DMS114 treated with DMSO at 0.1 percent for 48 hours (cell line): ENCODE measurements around the gene KRT15.

Source experiments
- DNase-seq: peaks from one replicate; lab custom pipeline; 2025; ENCODE audit not compliant: unreplicated experiment; lab: John Stamatoyannopoulos, UW

The KRT15 gene

DNA sequence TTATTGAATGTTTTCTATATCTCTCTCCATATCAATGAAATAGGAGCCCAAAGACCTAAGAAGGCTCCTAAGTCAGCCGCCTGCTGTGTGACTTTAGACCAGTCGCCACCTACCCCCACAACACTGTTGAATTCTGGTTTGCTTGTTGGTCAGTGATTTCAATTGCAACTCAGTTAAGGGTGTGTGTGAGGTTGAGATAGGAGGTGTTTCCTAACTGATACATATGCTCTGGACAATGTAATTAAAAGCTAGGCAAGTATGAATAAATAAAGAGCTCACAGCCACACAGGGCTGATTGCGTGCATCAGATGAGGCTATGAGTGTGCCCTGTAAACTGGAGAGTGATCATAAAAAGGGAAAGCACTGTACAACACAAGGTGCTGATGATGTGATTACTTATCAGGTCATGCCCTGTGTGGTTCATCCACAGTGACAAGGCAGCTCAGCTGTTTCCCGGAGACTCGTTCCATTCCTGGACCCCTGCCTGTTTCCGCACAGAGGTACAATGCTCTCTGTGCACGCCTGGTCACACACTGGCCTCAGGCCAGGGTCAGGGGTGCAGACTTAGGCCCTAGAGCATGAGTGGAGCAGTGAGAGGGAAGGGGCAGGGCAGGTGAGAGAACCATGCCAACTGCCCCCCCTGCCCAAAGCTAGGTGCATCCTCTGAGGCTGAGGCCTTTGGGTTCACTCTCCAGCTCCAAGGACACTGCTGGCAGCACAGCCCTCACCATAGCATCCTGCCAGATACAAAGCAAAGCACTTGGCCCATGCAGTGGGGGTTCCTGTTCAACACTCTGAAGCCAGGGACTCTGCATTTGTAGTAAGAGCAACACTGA is 34.5 kb downstream of the KRT15 start:
- DNase-seq = no peak

DNA sequence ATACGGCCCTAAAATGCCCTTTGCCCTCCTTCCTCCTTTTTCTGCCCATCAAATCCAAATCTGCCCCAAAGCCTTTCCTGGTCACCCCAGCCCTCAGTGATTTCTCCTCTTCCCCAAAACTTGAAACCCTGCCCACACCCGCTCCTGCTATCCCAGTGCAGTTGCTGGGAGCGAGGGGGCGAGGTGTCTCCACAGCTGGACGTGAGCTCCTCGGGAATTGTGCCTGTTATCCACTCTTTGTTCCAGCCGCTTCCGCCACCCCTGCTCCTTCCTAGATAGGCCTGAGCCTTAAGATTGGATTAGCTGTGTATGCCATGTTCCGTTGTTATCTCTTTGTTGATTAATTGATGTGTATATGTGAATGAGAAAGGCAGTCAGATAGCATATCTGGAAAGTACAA is 35.2 kb downstream of the KRT15 start:
- no peak for DNase-seq

DNA sequence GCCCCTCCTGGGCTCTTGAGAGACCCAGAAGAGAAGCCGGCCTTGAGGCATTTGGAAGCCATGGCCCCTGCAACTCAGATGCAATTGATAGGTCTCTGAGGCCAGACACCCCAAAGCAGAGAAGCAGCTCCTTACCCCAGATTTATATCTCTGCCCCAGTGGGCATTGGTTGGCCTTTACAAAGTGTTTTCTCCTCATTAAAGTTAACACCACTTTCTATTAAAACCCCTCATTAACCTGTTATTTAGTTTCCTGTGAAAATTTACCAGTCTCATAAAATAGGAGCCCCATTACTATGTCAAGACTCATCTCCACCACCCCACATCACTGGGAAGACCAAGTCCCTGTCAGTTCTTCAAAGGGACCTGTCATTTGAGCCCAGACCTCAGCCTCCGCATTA is 37.7 kb downstream of the KRT15 start, which contains the start of gene KRT35:
KRT35 (minus strand) TSS at position 116 of the 400 bp plus-strand sequence; CDS start at position 62, 54 bp downstream.
- no peak for DNase-seq

DNA sequence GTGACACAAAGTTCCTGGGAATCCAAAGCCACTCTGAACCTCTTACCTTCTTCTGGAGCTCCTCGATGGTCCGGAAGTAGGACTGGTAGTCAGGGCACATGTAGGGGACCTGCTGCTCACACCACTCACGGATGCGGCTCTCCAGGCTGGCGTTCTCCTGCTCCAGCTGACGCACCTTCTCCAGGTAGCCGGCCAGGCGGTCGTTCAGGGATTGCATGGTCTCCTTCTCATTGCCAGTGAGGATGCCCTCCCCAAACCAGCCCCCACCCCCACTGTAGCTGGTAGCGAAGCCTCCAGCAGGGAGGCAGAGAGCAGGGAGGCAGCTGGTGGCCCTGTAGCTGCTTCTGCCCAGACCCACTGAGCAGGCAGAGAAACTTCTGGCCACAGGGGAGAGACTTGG is 38.1 kb downstream of the KRT15 start:
- no peak for DNase-seq

- DNase-seq = no peak
Observed at GRCh38 chr17:41480136-41480535, 38.6 kb downstream of the KRT15 start.

- no peak for DNase-seq
Observed at GRCh38 chr17:41478237-41478636, 40.5 kb downstream of the KRT15 start.

- no peak for DNase-seq
Observed at GRCh38 chr17:41476866-41477815, 41.5 kb downstream of the KRT15 start.

GRCh38 chr17:41475421-41475820 is 43.3 kb downstream of the KRT15 start:
- no peak for DNase-seq

- DNase-seq = no peak
Observed at GRCh38 chr17:41474863-41475262, 43.8 kb downstream of the KRT15 start.

DNA sequence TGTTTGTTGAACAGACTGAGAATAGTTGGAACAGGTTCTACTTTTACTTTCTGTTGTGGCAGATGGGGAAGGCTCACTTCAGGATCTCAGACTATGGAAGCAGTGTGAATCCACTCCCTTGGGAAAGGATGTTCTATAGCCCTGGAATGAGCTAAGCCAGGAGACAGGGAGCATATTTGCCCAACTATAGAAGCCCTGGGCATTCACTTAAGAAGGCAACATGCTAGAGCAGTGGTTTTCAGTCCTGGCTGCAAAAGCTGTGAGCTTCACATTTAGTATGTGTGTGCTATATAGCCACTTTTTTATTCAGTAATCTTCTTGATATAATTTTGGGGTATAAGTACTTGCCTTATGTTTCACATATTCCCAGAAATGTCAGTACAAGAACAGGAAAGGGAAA is 50.3 kb downstream of the KRT15 start:
- DNase-seq = no peak

GRCh38 chr17:41467561-41467960 is 51.1 kb downstream of the KRT15 start:
- no peak for DNase-seq

DNA sequence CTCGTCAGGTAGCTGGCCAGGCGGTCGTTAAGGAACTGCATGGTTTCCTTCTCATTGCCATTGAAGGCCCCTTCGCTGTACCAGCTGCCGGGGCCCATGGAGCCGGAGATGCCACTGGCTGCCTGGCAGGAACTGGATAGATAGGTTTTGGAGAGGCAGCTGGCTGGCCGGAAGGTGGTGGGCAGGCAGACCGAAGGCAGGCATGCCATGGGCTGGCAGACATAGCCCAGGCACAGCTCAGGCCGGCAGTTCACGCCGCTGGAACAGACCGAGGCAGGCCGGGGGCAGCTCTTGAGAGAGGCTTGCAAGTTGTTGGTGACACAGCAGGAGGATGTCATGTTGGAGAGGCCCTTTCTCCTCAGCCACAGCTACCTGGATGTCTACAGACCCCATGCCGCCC is 51.7 kb downstream of the KRT15 start, which contains the start of gene KRT32:
KRT32 (minus strand) TSS at position 399 of the 400 bp plus-strand sequence; CDS start at position 338, 61 bp downstream.
- no peak for DNase-seq

- no peak for DNase-seq
Observed at GRCh38 chr17:41464682-41465081, 54.0 kb downstream of the KRT15 start.

- no peak for DNase-seq
Observed at GRCh38 chr17:41464173-41464572, 54.5 kb downstream of the KRT15 start.

GRCh38 chr17:41463746-41464145 is 54.9 kb downstream of the KRT15 start:
- no peak for DNase-seq
